ENCODE data around the gene RADIL.

Gene RADIL

DNA sequence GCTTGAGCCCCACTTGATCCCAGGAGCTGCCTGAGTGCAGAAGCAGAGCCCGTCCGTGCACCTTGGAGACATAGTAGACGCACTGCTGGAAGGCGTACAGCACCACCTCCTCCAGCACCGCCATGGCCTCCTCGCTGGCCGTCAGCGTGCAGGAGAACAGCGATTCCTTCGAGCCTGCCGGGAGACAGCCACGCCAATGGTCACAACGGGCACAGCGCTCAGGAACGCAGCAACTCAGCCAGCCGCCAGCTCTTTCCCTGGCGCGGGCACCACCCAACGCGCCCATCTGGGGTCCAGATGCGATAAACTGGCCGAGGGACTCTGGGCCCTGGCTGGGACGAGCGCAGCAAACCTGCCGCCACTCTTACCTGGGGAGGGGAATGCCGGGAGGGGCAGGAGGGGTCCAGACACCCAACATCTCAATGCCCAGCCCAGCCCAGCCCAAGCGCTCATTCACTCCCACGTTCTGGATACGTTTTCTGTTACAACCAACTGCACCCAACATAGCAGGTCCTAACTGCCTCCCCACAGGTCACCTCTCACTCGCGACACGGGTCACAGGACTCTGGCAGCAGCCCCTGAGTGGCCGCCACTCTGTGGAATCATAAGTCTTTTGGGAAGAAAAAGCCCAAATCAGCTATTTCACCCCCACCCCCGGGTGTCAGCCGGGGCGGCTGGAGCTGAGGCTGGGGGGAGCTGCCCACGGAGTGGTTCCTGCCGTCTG lies 66.2 kb downstream of the RADIL start:
- H3K27ac ChIP-seq (replicated peaks): no peak overlapping the region
- peaks cover 6% of the 10 kb centered on the region for H3K27me3 ChIP-seq (ENCODE audit: insufficient read depth, poor library complexity, severe bottlenecking)
- no peak overlapping the region for H3K4me3 ChIP-seq (replicated peaks; ENCODE audit: insufficient read depth, low read length)
- TF ChIP-seq GABPA (IDR thresholded peaks at IDR 0.05; ENCODE audit: low read depth) (no peak), POLR2AphosphoS5 (IDR thresholded peaks at IDR 0.05; ENCODE audit: low read depth) (no peak), SPI1 (IDR thresholded peaks at IDR 0.05; ENCODE audit: borderline replicate concordance, low read depth) (no peak)
- TF ChIP-seq, protein P1, sequence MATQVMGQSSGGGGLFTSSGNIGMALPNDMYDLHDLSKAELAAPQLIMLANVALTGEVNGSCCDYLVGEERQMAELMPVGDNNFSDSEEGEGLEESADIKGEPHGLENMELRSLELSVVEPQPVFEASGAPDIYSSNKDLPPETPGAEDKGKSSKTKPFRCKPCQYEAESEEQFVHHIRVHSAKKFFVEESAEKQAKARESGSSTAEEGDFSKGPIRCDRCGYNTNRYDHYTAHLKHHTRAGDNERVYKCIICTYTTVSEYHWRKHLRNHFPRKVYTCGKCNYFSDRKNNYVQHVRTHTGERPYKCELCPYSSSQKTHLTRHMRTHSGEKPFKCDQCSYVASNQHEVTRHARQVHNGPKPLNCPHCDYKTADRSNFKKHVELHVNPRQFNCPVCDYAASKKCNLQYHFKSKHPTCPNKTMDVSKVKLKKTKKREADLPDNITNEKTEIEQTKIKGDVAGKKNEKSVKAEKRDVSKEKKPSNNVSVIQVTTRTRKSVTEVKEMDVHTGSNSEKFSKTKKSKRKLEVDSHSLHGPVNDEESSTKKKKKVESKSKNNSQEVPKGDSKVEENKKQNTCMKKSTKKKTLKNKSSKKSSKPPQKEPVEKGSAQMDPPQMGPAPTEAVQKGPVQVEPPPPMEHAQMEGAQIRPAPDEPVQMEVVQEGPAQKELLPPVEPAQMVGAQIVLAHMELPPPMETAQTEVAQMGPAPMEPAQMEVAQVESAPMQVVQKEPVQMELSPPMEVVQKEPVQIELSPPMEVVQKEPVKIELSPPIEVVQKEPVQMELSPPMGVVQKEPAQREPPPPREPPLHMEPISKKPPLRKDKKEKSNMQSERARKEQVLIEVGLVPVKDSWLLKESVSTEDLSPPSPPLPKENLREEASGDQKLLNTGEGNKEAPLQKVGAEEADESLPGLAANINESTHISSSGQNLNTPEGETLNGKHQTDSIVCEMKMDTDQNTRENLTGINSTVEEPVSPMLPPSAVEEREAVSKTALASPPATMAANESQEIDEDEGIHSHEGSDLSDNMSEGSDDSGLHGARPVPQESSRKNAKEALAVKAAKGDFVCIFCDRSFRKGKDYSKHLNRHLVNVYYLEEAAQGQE (IDR thresholded peaks at IDR 0.05; ENCODE audit: insufficient replicate concordance, low read depth): no peak
- TF ChIP-seq, protein P2, sequence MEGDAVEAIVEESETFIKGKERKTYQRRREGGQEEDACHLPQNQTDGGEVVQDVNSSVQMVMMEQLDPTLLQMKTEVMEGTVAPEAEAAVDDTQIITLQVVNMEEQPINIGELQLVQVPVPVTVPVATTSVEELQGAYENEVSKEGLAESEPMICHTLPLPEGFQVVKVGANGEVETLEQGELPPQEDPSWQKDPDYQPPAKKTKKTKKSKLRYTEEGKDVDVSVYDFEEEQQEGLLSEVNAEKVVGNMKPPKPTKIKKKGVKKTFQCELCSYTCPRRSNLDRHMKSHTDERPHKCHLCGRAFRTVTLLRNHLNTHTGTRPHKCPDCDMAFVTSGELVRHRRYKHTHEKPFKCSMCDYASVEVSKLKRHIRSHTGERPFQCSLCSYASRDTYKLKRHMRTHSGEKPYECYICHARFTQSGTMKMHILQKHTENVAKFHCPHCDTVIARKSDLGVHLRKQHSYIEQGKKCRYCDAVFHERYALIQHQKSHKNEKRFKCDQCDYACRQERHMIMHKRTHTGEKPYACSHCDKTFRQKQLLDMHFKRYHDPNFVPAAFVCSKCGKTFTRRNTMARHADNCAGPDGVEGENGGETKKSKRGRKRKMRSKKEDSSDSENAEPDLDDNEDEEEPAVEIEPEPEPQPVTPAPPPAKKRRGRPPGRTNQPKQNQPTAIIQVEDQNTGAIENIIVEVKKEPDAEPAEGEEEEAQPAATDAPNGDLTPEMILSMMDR (IDR thresholded peaks at IDR 0.05; ENCODE audit: insufficient read depth, low read length): no peak
- DNase-seq (ENCODE audit: low read depth in 1 of 2, low spot score in 1 of 2): no peak

DNA sequence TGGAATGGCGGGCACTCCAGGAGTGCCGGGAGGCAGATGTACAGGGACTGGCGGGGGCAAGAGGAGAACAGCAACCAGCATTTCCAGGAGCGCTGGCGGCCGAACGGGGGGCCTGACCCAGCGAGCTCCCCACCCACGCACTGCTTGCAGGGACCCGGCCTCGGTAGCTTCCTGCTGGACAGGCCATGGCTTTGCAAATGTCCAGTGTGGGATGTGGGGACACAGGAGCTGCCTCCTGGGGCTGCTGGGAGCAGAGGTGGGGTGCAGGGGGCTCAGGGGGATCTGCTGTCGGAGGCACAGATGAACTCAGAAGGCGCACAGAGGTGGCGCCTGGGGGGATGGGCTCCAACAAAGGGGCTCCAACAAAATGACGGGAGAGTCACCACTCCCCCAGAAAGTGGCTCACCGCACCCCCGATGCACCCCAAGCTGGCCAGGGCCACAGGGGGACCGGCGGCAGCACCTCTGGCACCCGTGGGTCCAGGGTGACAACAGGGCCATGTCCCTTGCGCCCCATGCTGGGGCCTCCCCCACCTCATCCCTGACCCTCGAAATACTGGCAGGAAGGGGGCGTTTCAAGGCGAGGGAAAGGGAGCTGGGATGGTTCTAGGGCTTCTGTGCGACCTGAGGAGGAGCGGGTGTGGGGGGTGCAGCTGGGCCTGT lies 67.0 kb downstream of the RADIL start:
- TF ChIP-seq, protein P2 (IDR thresholded peaks at IDR 0.05; ENCODE audit: insufficient read depth, low read length): no peak
- TF ChIP-seq, protein P1 (IDR thresholded peaks at IDR 0.05; ENCODE audit: insufficient replicate concordance, low read depth): no peak
- TF ChIP-seq SPI1 (IDR thresholded peaks at IDR 0.05; ENCODE audit: borderline replicate concordance, low read depth) (no peak), POLR2AphosphoS5 (IDR thresholded peaks at IDR 0.05; ENCODE audit: low read depth) (no peak), GABPA (IDR thresholded peaks at IDR 0.05; ENCODE audit: low read depth) (no peak)
- H3K4me3 ChIP-seq (replicated peaks; ENCODE audit: insufficient read depth, low read length): no peak overlapping the region
- peaks cover 6% of the 10 kb centered on the region for H3K27me3 ChIP-seq (ENCODE audit: insufficient read depth, poor library complexity, severe bottlenecking)
- no peak for DNase-seq (ENCODE audit: low read depth in 1 of 2, low spot score in 1 of 2)
- no peak overlapping the region for H3K27ac ChIP-seq (replicated peaks)

DNA sequence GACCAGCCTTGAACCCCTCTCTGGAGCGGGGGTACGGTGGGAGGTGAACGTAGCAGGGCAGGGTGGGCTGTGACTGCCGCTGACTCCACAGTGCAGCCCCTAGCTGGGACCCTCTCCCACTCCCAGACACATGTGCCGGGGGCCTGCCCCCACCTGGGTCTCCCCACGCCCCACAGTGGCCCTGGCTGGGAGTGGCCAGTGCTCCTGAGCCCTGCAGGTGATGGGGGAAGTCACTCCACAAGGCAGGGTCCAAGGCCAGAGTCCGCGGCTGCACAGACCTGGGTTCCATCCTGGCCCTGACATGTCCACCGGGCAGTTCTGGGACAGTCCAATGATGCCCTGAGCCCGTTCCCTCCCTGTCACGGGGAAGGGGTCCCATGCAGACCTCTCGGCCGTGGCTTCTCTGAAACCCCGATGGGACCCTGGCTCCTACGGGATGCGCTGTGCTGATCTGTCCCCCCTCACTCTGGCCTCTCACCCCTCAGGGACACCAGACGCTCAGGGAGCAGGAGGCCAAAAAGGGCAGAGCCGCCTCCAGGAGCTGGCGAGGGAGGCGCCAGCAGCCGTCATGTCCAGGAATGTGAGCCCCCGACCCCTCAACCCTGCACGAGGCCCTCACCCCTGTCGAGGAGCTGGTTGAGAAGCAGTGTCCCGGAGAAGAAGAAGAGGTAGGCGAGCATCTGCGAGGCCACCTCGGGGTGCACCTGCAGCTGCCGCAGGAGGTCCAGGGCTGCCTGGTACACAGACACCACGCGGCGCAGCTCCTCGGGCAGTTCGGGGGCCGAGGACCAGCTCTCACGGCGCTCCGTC lies 67.7 kb downstream of the RADIL start:
- Histone ChIP-seq H3K27me3 (ENCODE audit: insufficient read depth, poor library complexity, severe bottlenecking) (peaks cover 6% of the 10 kb centered on the region), H3K4me3 (replicated peaks; ENCODE audit: insufficient read depth, low read length) (no peak overlapping the region), H3K27ac (replicated peaks) (no peak overlapping the region)
- TF ChIP-seq, protein P2 (IDR thresholded peaks at IDR 0.05; ENCODE audit: insufficient read depth, low read length): no peak
- TF ChIP-seq SPI1 (IDR thresholded peaks at IDR 0.05; ENCODE audit: borderline replicate concordance, low read depth): no peak
- DNase-seq (ENCODE audit: low read depth in 1 of 2, low spot score in 1 of 2): no peak
